GM12865 (cell line): ENCODE results near the gene FLT4.

ENCODE experiments used
- DNase-seq: peaks from one replicate; pipeline ENCODE4 v3.0.0; 2010; ENCODE audit warnings: low read depth
- H3K4me3 ChIP-seq: 2 replicates; pipeline ENCODE4 v1.5.1; 2011; ENCODE audit warnings: mild to moderate bottlenecking, low read depth, low read length, control low read depth
- TF ChIP-seq, protein P1 (sequence below): IDR thresholded peaks from 2 replicates; pipeline ENCODE4 v1.5.1; 2011; ENCODE audit warnings: low read length, control low read depth, low read depth, inconsistent platforms; ENCODE audit not compliant: insufficient read depth; ENCODE audit errors: missing control alignments

FLT4 gene

DNA sequence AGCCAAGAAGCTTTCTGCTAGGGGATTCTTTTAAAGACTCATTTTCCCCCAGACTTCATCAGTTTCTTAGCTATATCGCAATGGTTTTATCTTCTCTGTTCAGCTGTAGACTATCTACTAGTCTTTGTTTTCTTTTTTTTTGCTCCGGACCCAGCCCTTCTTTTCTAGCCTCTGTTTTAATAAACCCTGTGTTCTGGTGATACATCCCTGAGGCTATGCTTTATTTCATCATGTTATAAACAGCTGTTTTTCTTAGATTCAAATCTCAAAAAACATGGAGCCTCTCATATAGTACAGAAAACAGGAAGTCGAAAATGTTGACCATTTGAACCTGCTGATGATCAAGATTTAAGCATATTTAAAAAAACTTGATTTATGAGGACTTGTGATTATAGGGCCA lies 95.9 kb downstream of the FLT4 start:
- no peak overlapping the region for H3K4me3 ChIP-seq
- TF ChIP-seq, protein P1, sequence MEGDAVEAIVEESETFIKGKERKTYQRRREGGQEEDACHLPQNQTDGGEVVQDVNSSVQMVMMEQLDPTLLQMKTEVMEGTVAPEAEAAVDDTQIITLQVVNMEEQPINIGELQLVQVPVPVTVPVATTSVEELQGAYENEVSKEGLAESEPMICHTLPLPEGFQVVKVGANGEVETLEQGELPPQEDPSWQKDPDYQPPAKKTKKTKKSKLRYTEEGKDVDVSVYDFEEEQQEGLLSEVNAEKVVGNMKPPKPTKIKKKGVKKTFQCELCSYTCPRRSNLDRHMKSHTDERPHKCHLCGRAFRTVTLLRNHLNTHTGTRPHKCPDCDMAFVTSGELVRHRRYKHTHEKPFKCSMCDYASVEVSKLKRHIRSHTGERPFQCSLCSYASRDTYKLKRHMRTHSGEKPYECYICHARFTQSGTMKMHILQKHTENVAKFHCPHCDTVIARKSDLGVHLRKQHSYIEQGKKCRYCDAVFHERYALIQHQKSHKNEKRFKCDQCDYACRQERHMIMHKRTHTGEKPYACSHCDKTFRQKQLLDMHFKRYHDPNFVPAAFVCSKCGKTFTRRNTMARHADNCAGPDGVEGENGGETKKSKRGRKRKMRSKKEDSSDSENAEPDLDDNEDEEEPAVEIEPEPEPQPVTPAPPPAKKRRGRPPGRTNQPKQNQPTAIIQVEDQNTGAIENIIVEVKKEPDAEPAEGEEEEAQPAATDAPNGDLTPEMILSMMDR: no peak
- no peak for DNase-seq
